HCT116 (cell line): ENCODE measurements around the gene ZBTB21. TPM values are rescaled to one million over a fixed set of nuclear protein-coding genes. Genes with fewer than 3 reads are reported as not detected.

Experiments
- ATAC-seq: fragments of 200-7000 bp; cut with Tn5 transposase; 2 replicates; pipeline ENCODE4 v1.9.1; 2020; ENCODE audit warnings: mild to moderate bottlenecking, moderate library complexity
- BruUV-seq: library from RNA; stranded (reverse); fragments of 400-500 nt; replicated peaks from 2 replicates; lab custom pipeline; 2021; lab: Mats Ljungman, UMichigan
- CTCF ChIA-PET: fragments of 300-600 bp; sonication (Branson Sonifier 250); formaldehyde crosslinking; loops from one replicate; lab custom pipeline; 2021; ENCODE audit warnings: antibody characterized with exemption; lab: Charles Lee
- POLR2A ChIA-PET: fragments of 300-600, 350-600 bp; sonication (Branson Sonifier 250); formaldehyde crosslinking; loops from one replicate; lab custom pipeline; 2021; ENCODE audit warnings: antibody characterized with exemption; lab: Charles Lee
- RAD21 ChIA-PET, 2 experiments: fragments of 300-600 bp; sonication (Branson Sonifier 250); formaldehyde crosslinking; loops; one replicate each; lab custom pipeline; 2023; ENCODE audit warnings: low total read pairs in 2 of 2; ENCODE audit not compliant: uncharacterized antibody in 2 of 2, unreplicated experiment in 2 of 2, low non-redundant PET in 1 of 2; lab: Charles Lee
- DNase-seq: peaks from one replicate; pipeline ENCODE4 v3.0.0-alpha.2; 2010; ENCODE audit warnings: low read depth, low spot score
- H2AFZ ChIP-seq: fragments of 200-600 bp; shearing (Covaris generic), sonication (generic); 2 replicates; pipeline ENCODE4 v1.6.1; 2017; ENCODE audit warnings: low read depth, mixed run types, mixed read lengths, antibody characterized with exemption, low read length; ENCODE audit not compliant: poor library complexity, severe bottlenecking
- H3K27ac ChIP-seq: 2 replicates; pipeline ENCODE4 v1.5.1; 2012; ENCODE audit warnings: low read depth, low read length
- H3K27me3 ChIP-seq: fragments of 200-600 bp; sonication (generic); 2 replicates; pipeline ENCODE4 v1.6.1; 2016; ENCODE audit warnings: mixed run types, low read length, mixed read lengths; ENCODE audit not compliant: insufficient read depth
- H3K36me3 ChIP-seq, 2 experiments: fragments of 200-500 bp in 1 of 2; fragments of 200-600 bp in 1 of 2; sonication (Bioruptor generic) in 1 of 2; sonication (generic) in 1 of 2; 2 replicates each; pipeline versions ENCODE4 v1.5.1 to v1.6.1; 2014 to 2016; ENCODE audit warnings: low read length in 2 of 2, inconsistent platforms in 1 of 2, mixed read lengths in 1 of 2, mixed run types in 1 of 2; ENCODE audit not compliant: insufficient read depth in 2 of 2, control insufficient read depth in 1 of 2
- H3K4me1 ChIP-seq, 2 experiments: fragments of 200-600 bp in 1 of 2; sonication (generic) in 1 of 2; 2 replicates each; pipeline versions ENCODE4 v1.5.1 to v1.6.1; 2012 to 2017; ENCODE audit warnings: low read length in 2 of 2, inconsistent platforms in 1 of 2, mild to moderate bottlenecking in 1 of 2, mixed read lengths in 1 of 2, mixed run types in 1 of 2, moderate library complexity in 1 of 2; ENCODE audit not compliant: insufficient read depth in 2 of 2, control insufficient read depth in 1 of 2
- H3K4me2 ChIP-seq: fragments of 200-600 bp; sonication (generic); 2 replicates; pipeline ENCODE4 v1.6.1; 2017; ENCODE audit warnings: mixed run types, low read length, mixed read lengths
- H3K4me3 ChIP-seq, 2 experiments: fragments of 200-600 bp in 1 of 2; sonication (generic) in 1 of 2; replicated peaks in 1 of 2; 2 replicates each; pipeline ENCODE4 v1.5.1; 2011 to 2016; ENCODE audit warnings: low read length in 2 of 2, control low read depth in 1 of 2, low read depth in 1 of 2, mild to moderate bottlenecking in 1 of 2, mixed read lengths in 1 of 2, mixed run types in 1 of 2
- H3K79me2 ChIP-seq: fragments of 200-600 bp; sonication (generic); 2 replicates; pipeline ENCODE4 v1.6.1; 2017; ENCODE audit warnings: mild to moderate bottlenecking, mixed run types, low read length, moderate library complexity, mixed read lengths; ENCODE audit not compliant: insufficient read depth
- H3K9ac ChIP-seq: fragments of 200-600 bp; sonication (generic); 2 replicates; pipeline ENCODE4 v1.6.1; 2016; ENCODE audit warnings: low read length, mixed read lengths
- H3K9me2 ChIP-seq: fragments of 200-600 bp; sonication (generic), shearing (Covaris generic); 2 replicates; pipeline ENCODE4 v1.6.1; 2017; ENCODE audit warnings: mixed run types, mild to moderate bottlenecking, moderate library complexity; ENCODE audit not compliant: insufficient read depth
- H3K9me3 ChIP-seq, 2 experiments: fragments of 200-500 bp in 1 of 2; fragments of 200-600 bp in 1 of 2; sonication (Bioruptor generic) in 1 of 2; sonication (generic) in 1 of 2; 2 replicates each; pipeline ENCODE4 v1.6.1; 2014 to 2017; ENCODE audit warnings: low read length in 2 of 2, mixed read lengths in 2 of 2, inconsistent platforms in 1 of 2, low read depth in 1 of 2, mild to moderate bottlenecking in 1 of 2, mixed run types in 1 of 2, moderate library complexity in 1 of 2; ENCODE audit not compliant: control insufficient read depth in 1 of 2, insufficient read depth in 1 of 2
- H4K20me1 ChIP-seq: fragments of 200-600 bp; sonication (generic), shearing (Covaris generic); 2 replicates; pipeline ENCODE4 v1.6.1; 2017; ENCODE audit warnings: mixed run types, mild to moderate bottlenecking, moderate library complexity; ENCODE audit not compliant: insufficient read depth
- ATF3 ChIP-seq: IDR thresholded peaks from 2 replicates; pipeline ENCODE4 v1.6.1; 2012
- CEBPB ChIP-seq: IDR thresholded peaks from 2 replicates; pipeline ENCODE4 v1.6.1; 2012; ENCODE audit warnings: low read depth
- CTCF ChIP-seq, 3 experiments: fragments of 200-600 bp in 1 of 3; sonication (generic) in 1 of 3; IDR thresholded peaks in 2 of 3; conservative IDR thresholded peaks in 1 of 3; 2 replicates each; pipeline ENCODE4 v1.5.1; 2012 to 2017; ENCODE audit warnings: low read depth in 2 of 3, low read length in 2 of 3, antibody characterized with exemption in 1 of 3, borderline replicate concordance in 1 of 3, control low read depth in 1 of 3, mild to moderate bottlenecking in 1 of 3, mixed read lengths in 1 of 3, mixed run types in 1 of 3, moderate library complexity in 1 of 3; ENCODE audit not compliant: insufficient read depth in 1 of 3
- JUND ChIP-seq: IDR thresholded peaks from 2 replicates; pipeline ENCODE4 v1.6.1; 2012
- POLR2AphosphoS5 ChIP-seq: IDR thresholded peaks from 2 replicates; pipeline ENCODE4 v1.6.1; 2011; ENCODE audit warnings: mild to moderate bottlenecking, low read depth, low read length, moderate library complexity
- ZFX ChIP-seq: fragments of 450-650 bp; IDR thresholded peaks from 2 replicates; pipeline ENCODE4 v1.6.1; 2017
- intact Hi-C: fragments of 100-400 bp; cut with micrococcal nuclease; formaldehyde crosslinking; loops from 2 replicates; pipeline ENCODE4 v1.10.0; 2022
- total RNA-seq: library from RNA; stranded (reverse); gene quantifications from one replicate; pipeline ENCODE4 v1.2.1, GENCODE V29; 2021; ENCODE audit not compliant: unreplicated experiment

Gene ZBTB21
- total RNA-seq, 1 experiment from 2014 or later: 28.7 TPM

- TF ChIP-seq POLR2AphosphoS5 (peak; percentile 68; the same call in 1 of the 2 replicates), ATF3 (no peak), JUND (no peak)
Measured at GRCh38 chr21:42010507-42011495, 641 bp upstream of the ZBTB21 start (continued).

- peaks cover 9 to 11% of the 10 kb centered on the region in 2 experiments for H3K4me1 ChIP-seq
- peak overlapping the region; percentile 76 to 79 for H3K4me3 ChIP-seq
- ChIA-PET CTCF (no interaction called here), POLR2A (interaction anchor here (0.8 kb wide), 1 partner anchor 35 kb away, joined by 3 read pairs; no protein-coding TSS in a partner anchor)
- intact Hi-C loops: loop anchor here (2.0 to 5.0 kb wide), 2 partner anchors 108 to 130 kb away; partner anchors contain the start of gene PRDM15
- H3K36me3 ChIP-seq: peaks cover 0 to 16% of the 10 kb centered on the region in 2 experiments; a peak in 3 of 4 replicates
- no peaks in the 10 kb centered on the region for H3K9me3 ChIP-seq
- no peaks in the 10 kb centered on the region; the same call in 1 of the 2 replicates for H4K20me1 ChIP-seq
- peak overlapping the region; percentile 92 for H3K27ac ChIP-seq
- peak; percentile 43 for ATAC-seq
- peaks cover 51% of the 10 kb centered on the region for H3K79me2 ChIP-seq
- no peak for DNase-seq
- H3K9ac ChIP-seq: peak overlapping the region; percentile 90
- TF ChIP-seq ZFX (peak; percentile 71), CEBPB (no peak), CTCF (IDR thresholded peaks at IDR 0.05 in 2 of 3, conservative IDR thresholded peaks at IDR 0.05 in 1 of 3; ENCODE audit: borderline replicate concordance in 1 of 3, insufficient read depth in 1 of 3, low read depth in 2 of 3, low read length in 2 of 3) (peak in 1 of 3 experiments; percentile 19; a peak in 1 of 6 replicates)
- TF ChIP-seq, all 23 proteins: peak for 2
- no TSS peak for BruUV-seq
- no peaks in the 10 kb centered on the region for H3K27me3 ChIP-seq
- RAD21 ChIA-PET: interaction anchor here in 1 of 2 experiments (0.6 kb wide), 1 partner anchor 232 kb away, joined by 3 read pairs; no protein-coding TSS in a partner anchor
- no peak overlapping the region for H2AFZ ChIP-seq
- H3K4me2 ChIP-seq: peak overlapping the region; percentile 92
- H3K9me2 ChIP-seq: no peaks in the 10 kb centered on the region
Measured at GRCh38 chr21:42009018-42009830, 936 bp downstream of the ZBTB21 start.
